ENCODE measurements around the gene CETP. TPM values are rescaled to one million over a fixed set of nuclear protein-coding genes. Genes with fewer than 3 reads are reported as not detected.

Gene CETP
- total RNA-seq, 4 donors from 2014 or later = not detected

GRCh38 chr16:56945847-56946527 lies 15.8 kb upstream of the CETP start:
- WGBS, 2 donors = 60 to 61% methylated on average over 12 of the region's 12 CpGs
- no peak for TF ChIP-seq POLR2A (IDR thresholded peaks at IDR 0.05)
- TF ChIP-seq CTCF (IDR thresholded peaks at IDR 0.05) = no peak
- peak in 1 of 2 donors; percentile 17 for TF ChIP-seq EP300 (IDR thresholded peaks at IDR 0.05)
- no peak for DNase-seq (ENCODE audit: low spot score in 2 of 2)

DNA sequence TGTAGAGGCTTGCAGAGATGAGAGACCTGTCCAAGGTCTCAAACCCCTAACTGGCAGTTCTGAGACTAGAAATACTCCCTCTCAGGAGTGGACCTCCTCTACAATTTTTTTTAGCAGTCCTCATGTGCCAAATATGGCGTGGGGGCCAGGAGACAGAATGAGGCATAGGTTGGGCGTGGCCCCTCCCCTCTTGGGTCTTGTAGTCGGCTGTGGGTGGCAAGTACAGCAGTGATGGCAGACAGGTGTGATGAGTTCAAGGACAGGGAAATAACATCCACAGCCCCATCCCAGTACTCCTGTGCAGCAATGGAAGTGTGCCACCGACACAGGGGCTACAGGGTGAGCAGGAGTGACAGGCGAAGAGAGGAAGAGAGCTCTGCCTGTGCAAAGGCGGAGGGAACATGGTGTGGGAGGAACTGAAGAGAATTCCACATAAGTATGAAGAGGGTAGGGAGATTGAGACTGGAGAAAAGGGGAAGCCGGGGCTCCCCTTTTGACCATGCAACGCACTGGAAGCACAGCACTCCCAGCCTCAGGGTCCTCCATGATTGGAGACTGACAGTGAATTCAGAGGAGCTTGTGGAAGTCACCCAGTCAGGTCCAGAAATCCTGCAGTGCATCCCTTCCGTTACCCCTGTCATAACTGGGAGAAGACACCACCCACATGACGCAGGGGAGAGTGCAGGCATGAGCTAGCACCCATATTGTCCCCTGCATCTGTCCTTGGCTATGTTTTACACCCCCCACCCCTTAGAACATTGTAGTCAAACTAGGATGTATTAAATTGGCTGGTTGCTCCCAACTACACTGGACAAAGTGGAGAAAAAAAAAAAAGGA lies 14.8 kb upstream of the CETP start:
- no peak overlapping the region for H3K4me3 ChIP-seq
- peaks cover 0 to 39% (median 4%) of the 10 kb centered on the region in 4 donors for H3K4me1 ChIP-seq
- H3K27ac ChIP-seq = peak overlapping the region in 1 of 4 donors; percentile 23
- no peaks in the 10 kb centered on the region for H3K9me3 ChIP-seq
- TF ChIP-seq CTCF (IDR thresholded peaks at IDR 0.05) = no peak
- TF ChIP-seq POLR2A (IDR thresholded peaks at IDR 0.05) = no peak
- TF ChIP-seq EP300 (IDR thresholded peaks at IDR 0.05) = no peak
- peaks cover 7 to 76% (median 29%) of the 10 kb centered on the region in 3 donors for H3K36me3 ChIP-seq
- no peak for DNase-seq (ENCODE audit: low spot score in 2 of 2)
- 80 to 83% methylated on average over 10 of the region's 10 CpGs for WGBS, 2 donors
- no peaks in the 10 kb centered on the region for H3K27me3 ChIP-seq

More at GRCh38 chr16:56945847-56946527, 15.8 kb upstream of the CETP start:
- H3K36me3 ChIP-seq = peaks cover 7 to 86% (median 35%) of the 10 kb centered on the region in 3 donors
- no peaks in the 10 kb centered on the region for H3K9me3 ChIP-seq
- no peaks in the 10 kb centered on the region for H3K27me3 ChIP-seq
- H3K27ac ChIP-seq = peak overlapping the region in 1 of 4 donors; percentile 23
- peaks cover 0 to 45% (median 2%) of the 10 kb centered on the region in 4 donors for H3K4me1 ChIP-seq
- no peak overlapping the region for H3K4me3 ChIP-seq

- no peaks in the 10 kb centered on the region for H3K9me3 ChIP-seq
- DNase-seq (ENCODE audit: low spot score in 2 of 2) = no peak
- no peaks in the 10 kb centered on the region for H3K27me3 ChIP-seq
- H3K4me3 ChIP-seq = no peak overlapping the region
- H3K36me3 ChIP-seq = peaks cover 7 to 70% (median 22%) of the 10 kb centered on the region in 3 donors
- TF ChIP-seq EP300 (IDR thresholded peaks at IDR 0.05) = no peak
- TF ChIP-seq POLR2A (IDR thresholded peaks at IDR 0.05) = no peak
- TF ChIP-seq CTCF (IDR thresholded peaks at IDR 0.05) = no peak
- H3K4me1 ChIP-seq = peaks cover 0 to 38% (median 4%) of the 10 kb centered on the region in 4 donors
- H3K27ac ChIP-seq = no peak overlapping the region
- 88% methylated on average over 2 of the region's 2 CpGs for WGBS, 2 donors
Measured at GRCh38 chr16:56947604-56947995, 14.2 kb upstream of the CETP start.

GRCh38 chr16:56948234-56948633 lies 13.5 kb upstream of the CETP start:
- no peaks in the 10 kb centered on the region for H3K27me3 ChIP-seq
- no peak overlapping the region for H3K27ac ChIP-seq
- TF ChIP-seq EP300 (IDR thresholded peaks at IDR 0.05) (no peak), POLR2A (IDR thresholded peaks at IDR 0.05) (no peak), CTCF (IDR thresholded peaks at IDR 0.05) (no peak)
- DNase-seq (ENCODE audit: low spot score in 2 of 2) = no peak
- H3K9me3 ChIP-seq = no peaks in the 10 kb centered on the region
- H3K4me3 ChIP-seq = no peak overlapping the region
- WGBS, 2 donors = 94 to 98% methylated on average over 6 of the region's 6 CpGs
- peaks cover 7 to 64% (median 16%) of the 10 kb centered on the region in 3 donors for H3K36me3 ChIP-seq
- H3K4me1 ChIP-seq = peaks cover 0 to 32% (median 4%) of the 10 kb centered on the region in 4 donors

DNA sequence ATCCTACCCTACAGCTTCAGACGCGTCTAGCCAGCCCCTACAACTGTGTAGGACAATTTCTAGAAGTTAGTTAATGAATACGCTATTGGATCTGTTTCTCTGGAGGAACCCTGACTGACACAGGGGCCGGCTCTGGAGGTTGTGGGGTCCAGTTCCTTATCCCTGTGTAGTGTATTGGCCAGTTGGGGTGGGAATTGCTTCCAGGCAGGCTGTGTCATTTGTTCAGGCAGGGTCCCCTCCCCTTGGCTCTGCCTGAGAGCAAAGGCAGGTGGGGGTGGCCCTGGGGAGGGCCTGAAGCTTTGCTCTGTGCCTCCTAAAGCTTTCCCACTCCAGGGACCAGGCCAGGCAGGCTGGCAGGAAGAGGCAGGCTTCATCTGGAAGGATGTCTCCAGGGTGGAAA lies 11.7 kb upstream of the CETP start:
- peaks cover 0 to 16% (median 4%) of the 10 kb centered on the region in 4 donors for H3K4me1 ChIP-seq
- no peak overlapping the region for H3K4me3 ChIP-seq
- no peaks in the 10 kb centered on the region for H3K9me3 ChIP-seq
- TF ChIP-seq POLR2A (IDR thresholded peaks at IDR 0.05) = no peak
- no peak for TF ChIP-seq CTCF (IDR thresholded peaks at IDR 0.05)
- no peak for TF ChIP-seq EP300 (IDR thresholded peaks at IDR 0.05)
- no peak overlapping the region for H3K27ac ChIP-seq
- H3K36me3 ChIP-seq = peaks cover 0 to 46% (median 2%) of the 10 kb centered on the region in 3 donors
- WGBS, 2 donors = 75 to 85% methylated on average over 4 of the region's 4 CpGs
- H3K27me3 ChIP-seq = no peaks in the 10 kb centered on the region
- no peak for DNase-seq (ENCODE audit: low spot score in 2 of 2)
